A673 (cell line): Measurements from ENCODE around the gene CCBE1.

ENCODE experiments used
- CTCF ChIP-seq: fragments of 300-800, 200-600 bp; sonication (generic); conservative IDR thresholded peaks from 2 replicates; pipeline ENCODE4 v1.5.1; 2017; ENCODE audit warnings: low read depth, mild to moderate bottlenecking, antibody characterized with exemption, low read length, moderate library complexity, mixed read lengths
- EZH2 ChIP-seq: fragments of 200-600 bp; sonication (generic); IDR thresholded peaks from 2 replicates; pipeline ENCODE4 v1.6.1; 2017; ENCODE audit warnings: borderline replicate concordance, low read depth, mild to moderate bottlenecking, mixed read lengths, antibody characterized with exemption, low read length; ENCODE audit not compliant: poor library complexity, severe bottlenecking

GRCh38 chr18:59663096-59663495, 34.1 kb downstream of the CCBE1 start:
- TF ChIP-seq EZH2 = no peak
- no peak for TF ChIP-seq CTCF
